Loucy (cell line): Measurements from ENCODE around the gene SLC3A2.

Source experiments
- H2AFZ ChIP-seq: fragments of 200-600 bp; sonication (generic); 2 replicates; pipeline ENCODE4 v1.6.0; 2016; ENCODE audit warnings: antibody characterized with exemption, mild to moderate bottlenecking, low read length, moderate library complexity
- H3F3A ChIP-seq: fragments of 200-600 bp; 2 replicates; pipeline ENCODE4 v1.6.0; 2016; ENCODE audit warnings: antibody characterized with exemption, low read depth, mild to moderate bottlenecking
- H3K27me3 ChIP-seq: fragments of 200-600 bp; sonication (generic); 2 replicates; pipeline ENCODE4 v1.6.1; 2014; ENCODE audit warnings: low read length, mild to moderate bottlenecking; ENCODE audit not compliant: insufficient read depth, poor library complexity, severe bottlenecking
- H3K36me3 ChIP-seq: fragments of 200-600 bp; sonication (generic); 2 replicates; pipeline ENCODE4 v1.6.1; 2016; ENCODE audit warnings: low read length; ENCODE audit not compliant: insufficient read depth
- H3K4me1 ChIP-seq: fragments of 200-600 bp; sonication (generic); 2 replicates; pipeline ENCODE4 v1.5.1; 2014; ENCODE audit warnings: low read length, mild to moderate bottlenecking; ENCODE audit not compliant: insufficient read depth, poor library complexity, severe bottlenecking
- H3K4me2 ChIP-seq: fragments of 200-600 bp; sonication (generic); 2 replicates; pipeline ENCODE4 v1.6.0; 2014; ENCODE audit warnings: antibody characterized with exemption, low read length, low read depth, mild to moderate bottlenecking; ENCODE audit not compliant: poor library complexity, severe bottlenecking
- H3K4me3 ChIP-seq: fragments of 200-600 bp; sonication (generic); 2 replicates; pipeline ENCODE4 v1.5.1; 2014; ENCODE audit warnings: low read length, mild to moderate bottlenecking, mixed read lengths; ENCODE audit not compliant: poor library complexity, severe bottlenecking
- H3K79me2 ChIP-seq: fragments of 200-600 bp; sonication (generic); 2 replicates; pipeline ENCODE4 v1.6.1; 2014; ENCODE audit warnings: low read length; ENCODE audit not compliant: insufficient read depth
- H3K9ac ChIP-seq: fragments of 200-600 bp; sonication (generic); 2 replicates; pipeline ENCODE4 v1.6.0; 2014; ENCODE audit warnings: mild to moderate bottlenecking, low read depth, low read length, moderate library complexity; ENCODE audit not compliant: poor library complexity, severe bottlenecking
- H3K9me2 ChIP-seq: fragments of 200-600 bp; sonication (generic); replicated peaks from 2 replicates; pipeline ENCODE4 v1.6.1; 2016; ENCODE audit warnings: low read depth, low read length, mixed read lengths
- H3K9me3 ChIP-seq: fragments of 200-600 bp; sonication (generic); 2 replicates; pipeline ENCODE4 v1.6.1; 2014; ENCODE audit warnings: mild to moderate bottlenecking, antibody characterized with exemption, low read length, low read depth; ENCODE audit not compliant: insufficient read depth
- H4K20me1 ChIP-seq: fragments of 200-600 bp; sonication (generic); 2 replicates; pipeline ENCODE4 v1.6.0; 2014; ENCODE audit warnings: antibody characterized with exemption, low read length, mild to moderate bottlenecking; ENCODE audit not compliant: insufficient read depth, poor library complexity, severe bottlenecking
- EZH2phosphoT487 ChIP-seq: fragments of 200-600 bp; IDR thresholded peaks from 2 replicates; pipeline ENCODE4 v1.6.1; 2018; ENCODE audit warnings: antibody characterized with exemption, mild to moderate bottlenecking, moderate library complexity, borderline replicate concordance
- TF ChIP-seq, protein P1 (sequence below): fragments of 200-600 bp; sonication (generic); conservative IDR thresholded peaks from 2 replicates; pipeline ENCODE4 v1.5.1; 2014; ENCODE audit warnings: mild to moderate bottlenecking, antibody characterized with exemption, low read length

Gene SLC3A2

DNA sequence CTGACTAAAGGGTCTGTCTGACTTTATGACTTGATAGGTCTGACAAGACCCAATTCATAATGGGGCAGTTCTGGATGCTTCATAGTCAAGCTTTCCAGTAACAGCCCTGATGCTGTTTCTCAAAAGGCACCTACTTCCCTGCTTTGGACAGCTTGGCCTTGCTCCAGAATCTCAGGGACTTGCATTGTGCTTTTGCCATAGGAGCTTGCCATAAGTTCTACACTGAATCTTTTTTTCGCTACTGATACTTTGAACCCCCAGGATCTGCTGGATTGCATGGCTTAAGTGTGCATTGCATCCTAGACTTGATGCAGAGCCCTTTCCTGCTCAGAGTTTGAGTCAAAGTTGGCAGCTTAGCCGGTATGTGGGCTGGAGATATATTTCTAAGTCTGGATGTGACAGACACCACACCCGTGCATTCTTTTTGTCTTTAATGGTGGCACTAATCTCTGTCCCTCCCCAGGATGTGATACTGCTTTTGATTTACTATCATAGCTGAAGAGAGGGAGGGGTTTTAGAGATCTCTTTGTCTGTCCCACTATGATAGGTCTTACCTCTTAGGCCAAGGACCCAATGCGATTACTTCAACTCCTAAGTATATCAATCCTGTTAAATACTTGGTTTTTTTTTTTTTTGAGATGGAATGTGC is 16.9 kb upstream of the SLC3A2 start:
- Histone ChIP-seq H3K9me3 (no peaks in the 10 kb centered on the region), H3K4me3 (no peak overlapping the region), H3K36me3 (no peaks in the 10 kb centered on the region), H3F3A (no peaks in the 10 kb centered on the region), H3K9me2 (no peaks in the 10 kb centered on the region), H2AFZ (no peak overlapping the region), H3K4me2 (no peak overlapping the region), H3K79me2 (peaks cover 20% of the 10 kb centered on the region; the same call in 1 of the 2 replicates), H3K9ac (peak overlapping the region; percentile 24), H3K27me3 (no peaks in the 10 kb centered on the region), H3K4me1 (peaks cover 11% of the 10 kb centered on the region), H4K20me1 (no peaks in the 10 kb centered on the region)
- no peak for TF ChIP-seq EZH2phosphoT487
- TF ChIP-seq, protein P1, sequence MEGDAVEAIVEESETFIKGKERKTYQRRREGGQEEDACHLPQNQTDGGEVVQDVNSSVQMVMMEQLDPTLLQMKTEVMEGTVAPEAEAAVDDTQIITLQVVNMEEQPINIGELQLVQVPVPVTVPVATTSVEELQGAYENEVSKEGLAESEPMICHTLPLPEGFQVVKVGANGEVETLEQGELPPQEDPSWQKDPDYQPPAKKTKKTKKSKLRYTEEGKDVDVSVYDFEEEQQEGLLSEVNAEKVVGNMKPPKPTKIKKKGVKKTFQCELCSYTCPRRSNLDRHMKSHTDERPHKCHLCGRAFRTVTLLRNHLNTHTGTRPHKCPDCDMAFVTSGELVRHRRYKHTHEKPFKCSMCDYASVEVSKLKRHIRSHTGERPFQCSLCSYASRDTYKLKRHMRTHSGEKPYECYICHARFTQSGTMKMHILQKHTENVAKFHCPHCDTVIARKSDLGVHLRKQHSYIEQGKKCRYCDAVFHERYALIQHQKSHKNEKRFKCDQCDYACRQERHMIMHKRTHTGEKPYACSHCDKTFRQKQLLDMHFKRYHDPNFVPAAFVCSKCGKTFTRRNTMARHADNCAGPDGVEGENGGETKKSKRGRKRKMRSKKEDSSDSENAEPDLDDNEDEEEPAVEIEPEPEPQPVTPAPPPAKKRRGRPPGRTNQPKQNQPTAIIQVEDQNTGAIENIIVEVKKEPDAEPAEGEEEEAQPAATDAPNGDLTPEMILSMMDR, result no peak

DNA sequence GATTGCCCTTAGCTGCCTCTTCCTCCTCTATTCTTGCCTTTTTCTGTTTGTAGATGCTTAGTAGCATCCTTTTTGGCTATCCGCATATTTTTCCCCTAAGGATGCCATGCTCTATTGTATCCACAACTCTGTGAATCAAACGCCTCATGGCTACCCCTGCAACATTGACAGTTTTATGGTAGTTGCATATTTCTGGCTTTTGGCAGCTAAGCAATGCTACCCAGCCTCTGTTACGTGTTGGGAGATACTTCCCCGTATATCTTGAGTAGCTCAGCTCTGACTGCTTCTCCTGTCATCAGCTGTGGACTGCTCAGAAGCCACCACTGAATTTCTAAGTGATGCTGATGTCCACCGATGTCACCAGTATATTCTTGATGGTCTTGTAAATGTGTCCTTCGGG is 15.1 kb upstream of the SLC3A2 start:
- no peaks in the 10 kb centered on the region for H4K20me1 ChIP-seq
- H3K36me3 ChIP-seq, result no peaks in the 10 kb centered on the region
- H3K9me3 ChIP-seq, result no peaks in the 10 kb centered on the region

DNA sequence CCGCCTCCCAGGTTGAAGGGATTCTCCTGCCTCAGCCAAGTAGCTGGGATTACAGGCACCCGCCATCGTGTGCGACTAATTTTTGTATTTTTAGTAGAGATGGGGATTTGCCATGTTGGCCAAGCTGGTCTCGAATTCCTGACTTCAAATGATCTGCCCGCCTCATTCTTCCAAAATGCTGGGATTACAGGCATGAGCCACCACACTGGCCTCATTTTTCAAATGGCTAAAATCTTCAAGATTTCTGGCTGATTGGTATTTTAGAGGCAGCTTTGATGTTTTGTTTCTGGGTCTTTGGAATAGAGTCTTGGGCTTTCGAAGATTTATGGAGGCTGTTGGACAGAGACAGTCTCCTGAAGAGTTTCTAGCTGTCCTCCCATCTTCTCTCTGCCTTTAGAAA is 5.8 kb upstream of the SLC3A2 start:
- H4K20me1 ChIP-seq, result no peaks in the 10 kb centered on the region
- peaks cover 13% of the 10 kb centered on the region; the same call in 1 of the 2 replicates for H3K79me2 ChIP-seq
- H3K4me3 ChIP-seq, result no peak overlapping the region
- no peaks in the 10 kb centered on the region for H3F3A ChIP-seq
- H3K27me3 ChIP-seq, result no peaks in the 10 kb centered on the region
- no peaks in the 10 kb centered on the region for H3K9me2 ChIP-seq
- no peak overlapping the region for H3K4me2 ChIP-seq
- H3K9me3 ChIP-seq, result no peaks in the 10 kb centered on the region
- H3K9ac ChIP-seq, result no peak overlapping the region
- H3K4me1 ChIP-seq, result peaks cover 4% of the 10 kb centered on the region
- no peak overlapping the region for H2AFZ ChIP-seq
- H3K36me3 ChIP-seq, result no peaks in the 10 kb centered on the region; the same call in 1 of the 2 replicates
- TF ChIP-seq EZH2phosphoT487, result no peak
- TF ChIP-seq, protein P1, result no peak

More for the DNA sequence above, 15.1 kb upstream of the SLC3A2 start:
- TF ChIP-seq, protein P1, result no peak
- no peak for TF ChIP-seq EZH2phosphoT487
- no peak overlapping the region for H3K9ac ChIP-seq
- no peaks in the 10 kb centered on the region for H3K9me2 ChIP-seq
- no peaks in the 10 kb centered on the region for H3F3A ChIP-seq
- H2AFZ ChIP-seq, result no peak overlapping the region
- no peak overlapping the region for H3K4me3 ChIP-seq
- no peak overlapping the region for H3K4me2 ChIP-seq
- peaks cover 11% of the 10 kb centered on the region for H3K4me1 ChIP-seq
- no peaks in the 10 kb centered on the region for H3K27me3 ChIP-seq
- peaks cover 11% of the 10 kb centered on the region; the same call in 1 of the 2 replicates for H3K79me2 ChIP-seq
